ENCODE data around the gene GPR87. TPM values are rescaled to one million over a fixed set of nuclear protein-coding genes. Genes with fewer than 3 reads are reported as not detected.

Gene GPR87
- total RNA-seq, 1 donor from 2014 or later = not detected

DNA sequence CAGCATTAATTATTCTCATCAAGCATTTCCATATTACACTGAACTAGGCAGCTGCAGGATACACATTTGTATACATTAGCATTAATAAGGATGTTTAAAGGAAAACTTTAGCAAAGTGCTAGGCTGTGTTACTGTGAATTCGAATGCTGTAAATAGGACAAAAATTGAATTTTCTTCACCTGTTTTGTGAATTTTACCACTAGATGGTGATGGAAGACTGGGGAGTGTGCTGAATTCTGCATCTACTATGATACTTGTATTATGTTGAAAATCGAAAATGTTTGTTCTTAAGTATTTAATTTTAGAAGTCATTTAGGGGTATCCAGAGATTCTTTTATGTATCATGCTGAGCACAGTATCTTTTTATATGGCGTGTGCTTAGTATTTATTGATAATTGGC, 25.9 kb downstream of the GPR87 start:
- no peak for DNase-seq (ENCODE audit: low spot score)
- intact Hi-C loops (cut with DNase I) = no loop called here

DNA sequence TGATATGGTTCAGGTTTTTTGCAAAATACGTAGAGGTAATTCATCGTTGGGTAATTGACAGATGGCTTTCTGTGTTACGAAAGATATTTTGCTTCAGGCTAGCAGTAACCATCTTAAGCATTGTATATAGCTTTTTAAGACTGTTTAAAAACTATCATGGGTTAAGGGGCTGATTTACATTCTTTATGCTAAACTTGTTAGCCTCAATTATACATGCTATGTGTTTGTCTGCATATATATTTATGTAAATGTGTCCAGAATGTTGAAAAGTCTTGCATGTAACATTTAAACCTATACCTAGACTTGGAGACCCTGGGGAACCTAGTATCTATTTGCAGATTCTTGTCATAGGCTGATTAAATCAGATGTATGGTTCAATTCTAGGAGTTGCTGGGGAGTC, 27.2 kb downstream of the GPR87 start:
- DNase-seq (ENCODE audit: low spot score) = no peak
- intact Hi-C loops (cut with DNase I) = no loop called here

DNA sequence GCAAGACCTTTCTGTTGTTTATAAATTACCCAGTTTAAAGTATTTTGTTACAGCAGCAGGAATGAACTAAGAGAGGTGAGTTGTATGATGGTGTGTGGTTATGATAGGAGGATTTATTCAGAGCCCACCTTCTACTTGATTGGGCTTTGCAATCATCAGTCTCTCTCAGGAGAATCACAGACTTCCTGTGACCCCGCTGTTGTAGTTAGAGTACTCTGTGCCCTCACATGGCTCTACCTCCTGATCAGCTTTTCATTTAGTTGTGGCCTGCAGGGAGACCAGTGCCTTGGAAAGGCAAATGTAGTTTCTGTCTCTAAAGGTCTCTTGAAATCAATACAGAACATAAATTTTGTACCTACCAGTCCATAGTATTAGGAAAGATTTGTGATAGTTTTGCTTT, 30.7 kb downstream of the GPR87 start:
- no peak for DNase-seq (ENCODE audit: low spot score)
- intact Hi-C loops (cut with DNase I) = no loop called here

DNA sequence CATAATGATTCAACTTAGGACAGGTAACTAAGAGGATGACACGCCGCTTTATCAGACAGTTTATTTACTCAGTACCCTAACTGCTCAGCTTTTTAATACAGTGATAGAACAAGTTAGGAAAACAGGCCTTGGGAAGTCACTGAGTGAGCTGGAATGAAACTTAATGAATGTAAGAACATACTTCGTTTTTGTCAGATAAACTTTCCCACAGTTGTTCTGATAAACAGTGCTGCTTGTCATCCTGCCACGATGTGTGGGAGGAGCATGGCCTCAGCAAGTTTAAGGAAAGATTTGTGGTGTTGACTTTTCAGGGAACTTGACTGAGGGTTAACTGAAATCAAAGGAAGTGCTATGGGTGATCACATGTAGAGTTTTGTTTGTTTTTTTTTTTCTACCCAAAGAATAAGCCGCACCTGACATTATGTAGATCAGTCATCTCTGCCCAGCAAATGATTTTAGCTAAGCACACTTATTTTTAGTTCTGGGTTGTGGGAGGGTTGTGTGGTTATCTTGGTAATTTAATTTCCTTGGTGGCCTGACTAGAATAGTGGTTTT, 32.6 kb downstream of the GPR87 start:
- intact Hi-C loops (cut with DNase I) = loop anchor here (1.0 to 2.0 kb wide), 2 partner anchors 57 to 115 kb away; no protein-coding TSS in a partner anchor
- DNase-seq (ENCODE audit: low spot score) = no peak

DNA sequence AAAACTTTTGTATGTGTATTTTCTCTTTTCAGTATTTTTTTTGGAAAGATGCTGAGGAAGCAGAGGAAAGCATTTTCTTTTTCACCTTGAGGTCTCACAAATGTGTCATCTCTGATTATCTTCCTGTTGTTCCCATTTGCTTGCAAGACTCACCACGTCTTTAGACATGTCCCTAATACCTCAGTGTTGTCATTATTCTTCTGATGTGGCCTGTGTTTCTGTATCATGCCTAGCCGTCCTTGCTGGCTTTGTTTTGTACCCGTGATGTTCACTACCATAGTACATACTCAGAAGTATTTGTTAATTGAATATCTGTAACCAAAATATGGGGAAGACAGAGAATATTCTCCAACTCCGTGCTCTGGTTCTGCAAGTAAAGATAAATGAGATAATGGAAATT, 33.2 kb downstream of the GPR87 start:
- no peak for DNase-seq (ENCODE audit: low spot score)
- intact Hi-C loops (cut with DNase I) = loop anchor here (1.0 to 2.0 kb wide), 2 partner anchors 56 to 115 kb away; no protein-coding TSS in a partner anchor

DNA sequence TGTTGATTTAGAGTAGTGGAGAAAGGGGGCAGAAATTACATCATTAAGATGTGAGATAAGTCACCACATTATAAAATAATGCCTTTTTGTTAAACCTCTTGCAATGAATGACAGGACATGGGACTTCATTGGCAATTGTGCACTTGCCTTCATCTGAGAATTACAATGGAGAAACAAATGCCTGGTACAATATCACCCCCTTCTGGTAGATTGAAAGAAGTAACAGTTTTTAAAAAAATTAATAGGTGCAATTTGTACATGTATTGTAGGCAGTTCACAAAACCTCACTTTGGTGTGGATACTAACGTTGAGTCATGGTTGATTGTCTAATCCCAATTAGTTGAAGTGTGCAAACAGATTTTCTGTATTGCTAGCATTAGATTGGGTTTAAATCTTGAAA, 33.7 kb downstream of the GPR87 start:
- intact Hi-C loops (cut with DNase I) = loop anchor here (1.0 to 2.0 kb wide), 2 partner anchors 56 to 114 kb away; no protein-coding TSS in a partner anchor

DNA sequence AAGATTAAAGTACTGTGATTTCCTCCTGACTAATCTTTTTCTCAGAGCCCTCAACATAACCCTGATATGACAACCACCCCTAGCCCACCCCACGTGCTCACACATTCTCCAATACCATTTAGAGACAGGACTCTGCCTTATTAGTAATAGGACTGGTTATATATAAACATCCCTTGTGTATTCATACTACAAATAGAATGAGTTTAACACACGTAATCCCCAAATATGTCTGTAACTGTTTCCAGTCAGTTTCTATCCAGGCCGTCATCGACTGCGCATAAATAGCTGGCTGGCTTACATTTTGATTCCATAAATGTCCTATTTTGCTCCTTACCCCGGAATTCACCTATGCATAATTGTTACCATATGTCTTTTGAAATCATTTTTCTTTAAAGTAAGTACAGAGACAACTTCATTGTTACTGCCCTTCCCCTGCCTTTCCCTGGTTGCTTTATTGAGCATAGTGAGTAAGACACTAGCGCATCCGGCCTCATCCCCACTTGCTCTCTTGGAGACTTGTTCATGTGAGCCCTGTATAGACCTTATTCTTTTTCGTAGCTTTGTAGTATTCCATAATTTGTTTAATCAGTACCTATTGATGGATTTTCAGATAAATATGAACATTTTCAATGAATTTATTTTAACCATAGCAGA, 34.8 kb downstream of the GPR87 start:
- no peak for DNase-seq (ENCODE audit: low spot score)
- intact Hi-C loops (cut with DNase I) = loop anchor here (2.0 kb wide), 1 partner anchor 113 kb away; no protein-coding TSS in a partner anchor

More for the DNA sequence above, 33.7 kb downstream of the GPR87 start:
- DNase-seq (ENCODE audit: low spot score) = no peak

DNA sequence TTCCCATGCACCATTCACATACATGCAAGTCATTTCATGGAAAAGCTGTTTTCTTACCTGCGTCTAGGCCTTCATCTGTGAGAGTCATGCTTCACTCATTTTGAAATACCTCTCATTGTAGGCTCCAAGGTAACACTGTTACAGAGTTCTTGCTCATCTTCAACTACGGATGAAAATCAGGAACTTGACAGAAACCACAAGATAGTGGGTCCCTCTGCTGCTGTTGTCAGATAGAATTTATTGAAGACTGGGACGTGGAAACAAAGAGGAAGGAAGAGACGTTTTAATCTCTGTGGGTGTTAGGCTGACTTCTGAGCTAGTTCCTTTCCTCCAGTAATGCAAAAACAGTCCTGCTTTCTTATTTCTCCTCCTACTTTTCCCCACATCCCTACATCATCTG, 38.4 kb downstream of the GPR87 start, which contains the start of gene P2RY14:
Gene P2RY14, minus strand, starts transcription at position 313 of the 400 bp plus-strand sequence. CDS start 64,226 bp downstream, outside the sequence.
- intact Hi-C loops (cut with DNase I) = no loop called here
- DNase-seq (ENCODE audit: low spot score) = no peak

DNA sequence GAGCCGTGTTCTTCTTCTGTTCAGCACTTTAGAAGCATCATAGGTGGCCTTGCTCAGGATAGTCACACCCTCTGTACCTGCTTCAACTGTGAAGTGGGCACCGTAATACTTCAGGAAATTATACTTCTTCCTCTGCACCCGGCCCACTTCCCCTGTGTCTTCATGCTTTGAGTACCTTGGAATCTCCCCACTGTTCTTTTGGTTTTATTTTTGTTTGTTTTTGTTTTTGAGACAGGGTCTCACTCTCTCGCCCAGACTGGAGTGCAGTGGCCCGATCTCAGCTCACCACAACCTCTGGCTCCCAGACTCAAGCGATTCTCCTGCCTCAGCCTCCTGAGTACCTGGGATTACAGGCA, 40.0 kb downstream of the GPR87 start:
- DNase-seq (ENCODE audit: low spot score) = no peak
- intact Hi-C loops (cut with DNase I) = no loop called here

DNA sequence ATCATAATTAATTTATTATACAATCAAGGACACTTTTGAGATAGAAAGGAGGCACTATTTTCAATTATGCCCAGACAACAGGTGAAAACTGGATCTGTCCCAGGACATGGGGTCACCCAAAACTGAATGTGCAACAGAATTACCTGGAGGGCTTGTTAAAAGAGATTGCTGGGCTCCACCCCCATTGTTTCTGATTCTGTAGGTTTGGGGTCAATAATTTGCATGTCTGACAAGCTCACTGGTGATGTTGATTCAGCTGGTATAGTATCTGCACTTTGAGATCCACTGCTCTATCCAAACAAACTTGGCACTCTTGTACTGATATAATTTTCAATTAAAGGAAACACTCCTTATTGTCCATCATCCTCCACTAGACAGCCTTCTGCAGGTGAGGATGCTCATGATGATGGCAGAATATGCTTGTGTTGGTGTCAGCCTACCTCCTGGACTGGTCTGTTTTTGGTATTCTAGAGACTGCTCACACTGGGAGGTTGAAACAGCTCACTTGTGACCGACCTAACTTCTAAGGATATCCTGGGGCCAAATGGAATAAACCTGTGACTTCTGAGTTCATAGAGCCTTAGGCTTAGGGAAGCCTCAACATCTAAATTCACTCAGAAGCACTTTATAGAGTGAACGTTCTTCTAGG, 40.5 kb downstream of the GPR87 start:
- intact Hi-C loops (cut with DNase I) = no loop called here
- no peak for DNase-seq (ENCODE audit: low spot score)

DNA sequence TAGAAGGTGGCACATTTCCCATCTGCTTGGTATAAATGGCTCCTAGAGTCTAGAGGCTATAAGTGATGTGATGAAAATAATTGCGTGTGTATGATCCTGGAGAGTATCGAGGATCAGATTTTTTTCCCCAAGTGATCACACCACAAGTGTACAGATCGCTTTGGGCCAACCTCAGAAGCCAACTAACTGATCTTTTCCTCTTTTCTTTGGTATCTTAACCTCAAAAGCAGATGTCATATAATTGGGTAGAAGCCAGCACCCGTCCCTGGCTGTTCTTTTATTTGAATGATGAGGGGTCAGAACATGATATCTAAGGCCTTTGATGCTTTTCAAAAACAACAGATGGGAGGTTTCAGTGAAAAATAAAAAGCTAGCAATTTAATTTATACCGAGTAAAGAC, 41.5 kb downstream of the GPR87 start:
- DNase-seq (ENCODE audit: low spot score) = no peak

DNA sequence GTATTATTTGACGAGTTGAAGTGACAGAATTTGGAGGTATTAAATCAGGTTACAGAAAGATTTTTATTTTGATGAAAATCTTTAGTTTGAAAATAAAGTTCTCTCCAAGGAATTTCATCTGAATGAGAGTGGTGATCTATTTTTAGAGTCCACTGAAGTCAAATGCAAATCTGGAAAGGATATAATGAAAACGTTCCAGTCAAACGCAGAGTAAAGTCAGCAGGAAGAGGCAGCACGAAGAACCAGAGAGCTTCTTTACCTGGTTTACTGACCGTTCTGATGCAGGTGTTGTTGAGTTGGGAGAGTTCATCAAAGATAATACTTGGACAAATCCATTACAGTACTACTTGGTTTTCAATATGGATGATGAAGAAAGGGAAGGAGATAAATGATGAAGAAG, 47.0 kb downstream of the GPR87 start:
- DNase-seq (ENCODE audit: low spot score) = no peak
- intact Hi-C loops (cut with DNase I) = no loop called here

More for the DNA sequence above, 41.5 kb downstream of the GPR87 start:
- intact Hi-C loops (cut with DNase I) = no loop called here

DNA sequence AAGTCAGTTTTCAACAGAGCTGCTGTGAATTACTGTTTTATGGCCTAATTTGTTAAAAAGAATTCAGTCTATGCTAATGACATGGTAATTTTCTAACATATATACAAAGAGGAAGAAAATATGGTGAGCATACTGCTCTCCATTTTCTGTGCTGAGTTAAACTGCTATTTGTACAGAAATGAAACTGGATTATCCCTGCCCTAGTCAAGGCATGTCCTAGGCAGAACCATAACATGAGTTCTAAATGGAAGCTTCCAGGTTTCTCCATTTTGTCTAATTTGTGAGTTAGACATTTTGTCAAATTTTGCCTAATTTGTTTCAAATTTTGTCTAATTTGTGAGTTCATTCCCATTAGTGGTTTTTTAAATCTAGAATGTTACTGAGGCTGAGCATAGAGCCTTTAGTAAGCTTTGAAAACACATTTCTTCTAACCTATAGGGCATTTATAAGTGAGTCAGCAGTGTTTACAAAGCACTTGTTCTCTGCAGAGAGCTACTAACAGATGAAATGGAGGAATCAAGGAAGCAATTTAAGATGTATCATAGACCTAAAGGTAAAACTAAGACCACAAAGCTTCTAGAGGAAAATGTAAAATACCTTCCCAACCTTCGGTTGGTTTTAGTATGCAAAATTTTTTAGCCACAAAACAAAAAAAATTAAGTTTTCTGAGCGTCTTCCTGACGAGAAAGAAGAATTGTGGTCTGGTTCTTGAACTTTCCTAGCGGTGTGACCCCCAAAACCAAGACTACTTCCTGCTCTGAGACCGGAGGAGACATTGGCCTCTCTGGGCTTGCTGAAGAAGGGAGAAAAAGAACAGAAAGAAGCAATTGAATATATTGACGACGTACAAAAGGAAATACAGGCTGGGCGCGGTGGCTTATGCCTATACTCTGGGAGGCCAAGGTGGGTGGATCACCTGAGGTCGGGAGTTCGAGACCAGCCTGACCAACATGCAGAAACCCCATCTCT, 48.1 kb downstream of the GPR87 start:
- intact Hi-C loops (cut with DNase I) = no loop called here

DNA sequence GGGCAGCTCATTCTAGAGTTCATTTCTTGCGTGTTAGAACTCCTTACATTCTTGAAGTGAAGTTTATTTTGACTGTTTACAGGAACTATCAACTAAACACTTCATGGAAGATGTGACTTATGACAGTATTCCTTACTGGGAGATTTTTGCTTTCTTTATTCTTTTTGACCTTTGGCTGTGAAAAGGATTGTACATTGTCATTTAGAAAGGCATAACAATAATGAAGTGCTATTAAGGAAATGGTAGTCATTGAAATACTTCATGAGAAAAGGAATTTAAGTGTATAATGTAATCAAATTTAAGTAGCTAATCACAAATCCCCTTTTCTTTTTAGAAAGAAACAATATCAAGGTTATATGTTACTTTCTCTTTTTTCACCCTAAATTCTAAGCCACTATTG, 49.6 kb downstream of the GPR87 start:
- intact Hi-C loops (cut with DNase I) = no loop called here
- DNase-seq (ENCODE audit: low spot score) = no peak

More for the DNA sequence above, 48.1 kb downstream of the GPR87 start:
- no peak for DNase-seq (ENCODE audit: low spot score)

DNA sequence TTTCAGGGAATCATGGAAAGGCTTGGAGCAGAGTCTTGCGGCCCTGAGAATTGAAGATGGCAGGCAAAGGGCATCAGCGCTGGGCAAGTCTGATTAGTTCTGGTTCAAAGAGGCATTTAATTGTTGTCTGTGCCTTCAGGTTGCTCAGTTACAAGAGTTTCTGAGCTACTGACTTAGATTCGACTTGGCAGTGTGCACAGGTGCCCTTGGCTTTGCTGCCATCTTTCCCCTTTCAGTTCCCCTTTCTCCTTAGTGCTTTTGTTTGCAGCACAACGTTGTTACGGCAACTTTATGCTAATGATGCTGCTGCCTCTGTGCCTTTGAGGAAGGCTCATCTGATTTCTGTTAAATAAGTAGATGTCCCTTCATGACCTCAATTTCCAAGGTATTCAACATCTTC, 50.8 kb downstream of the GPR87 start:
- intact Hi-C loops (cut with DNase I) = no loop called here
- DNase-seq (ENCODE audit: low spot score) = no peak

DNA sequence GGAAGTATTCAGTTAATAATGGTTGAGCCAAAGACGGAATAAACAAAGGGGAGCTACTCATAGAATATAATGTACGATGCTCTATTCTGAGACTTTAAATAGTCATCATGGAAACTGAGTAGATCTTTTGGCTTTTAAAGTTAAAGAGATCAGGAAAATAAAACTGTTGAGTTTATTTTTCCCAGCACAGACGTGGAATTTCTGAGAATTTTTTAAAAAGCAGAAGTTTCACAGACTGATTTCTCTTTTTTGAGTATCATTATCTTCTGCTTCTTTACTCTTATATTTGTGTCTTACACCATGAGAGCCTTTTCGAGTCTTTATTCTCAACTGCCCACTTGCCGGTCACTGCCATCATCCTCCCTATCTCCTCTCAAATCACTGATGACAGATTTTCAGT, 51.5 kb downstream of the GPR87 start:
- intact Hi-C loops (cut with DNase I) = no loop called here

DNA sequence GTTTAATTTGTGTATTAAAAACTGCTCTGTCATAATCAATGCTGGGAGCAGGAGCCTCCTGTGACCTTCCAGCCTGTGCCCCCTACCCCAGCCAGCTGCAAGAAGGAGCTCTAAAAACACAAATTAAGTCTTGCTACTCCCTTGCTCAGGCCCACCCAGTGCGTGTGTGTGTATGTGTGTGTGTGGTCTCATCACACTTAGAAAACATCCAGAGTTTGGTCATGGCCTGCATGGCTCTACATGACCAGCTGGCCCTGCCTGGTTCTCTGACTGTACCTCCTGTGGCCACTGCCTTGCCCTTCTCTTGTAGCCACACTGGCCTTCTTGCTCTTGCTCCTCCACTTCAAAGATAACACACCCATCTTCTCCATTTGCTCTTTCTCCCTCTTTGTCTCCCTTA, 52.0 kb downstream of the GPR87 start:
- intact Hi-C loops (cut with DNase I) = no loop called here
- no peak for DNase-seq (ENCODE audit: low spot score)

More for the DNA sequence above, 51.5 kb downstream of the GPR87 start:
- DNase-seq (ENCODE audit: low spot score) = no peak

DNA sequence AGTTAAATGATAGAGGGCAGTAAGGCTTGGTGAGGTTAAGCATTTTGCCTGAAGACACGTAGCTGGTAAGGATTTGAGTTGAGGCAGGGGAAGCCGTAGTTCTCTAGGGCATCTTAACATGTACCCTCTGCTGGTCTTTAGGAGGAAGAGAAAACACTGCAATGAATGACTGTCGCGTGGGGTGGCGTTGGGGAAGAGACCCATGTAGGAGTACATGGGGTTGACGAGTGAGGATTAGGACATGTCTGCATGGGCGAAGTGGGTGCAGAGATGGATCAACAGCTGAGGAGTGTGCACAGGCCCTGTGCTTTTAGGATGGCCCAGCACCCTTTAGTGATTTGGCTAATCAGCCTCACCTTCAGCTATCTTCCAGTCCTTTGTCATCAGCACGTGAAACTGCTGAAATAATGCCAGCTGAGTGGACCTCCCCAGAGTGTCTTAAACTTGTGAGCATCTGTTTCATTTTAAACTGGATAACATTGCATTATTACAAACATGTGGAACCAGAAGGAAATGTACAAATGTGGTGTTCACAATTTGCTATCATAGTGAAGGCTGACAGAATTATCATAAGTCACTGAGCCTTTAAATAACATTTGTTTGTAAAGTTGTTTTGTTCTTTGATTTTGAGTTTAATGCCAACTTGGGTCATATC, 53.6 kb downstream of the GPR87 start:
- intact Hi-C loops (cut with DNase I) = no loop called here

DNA sequence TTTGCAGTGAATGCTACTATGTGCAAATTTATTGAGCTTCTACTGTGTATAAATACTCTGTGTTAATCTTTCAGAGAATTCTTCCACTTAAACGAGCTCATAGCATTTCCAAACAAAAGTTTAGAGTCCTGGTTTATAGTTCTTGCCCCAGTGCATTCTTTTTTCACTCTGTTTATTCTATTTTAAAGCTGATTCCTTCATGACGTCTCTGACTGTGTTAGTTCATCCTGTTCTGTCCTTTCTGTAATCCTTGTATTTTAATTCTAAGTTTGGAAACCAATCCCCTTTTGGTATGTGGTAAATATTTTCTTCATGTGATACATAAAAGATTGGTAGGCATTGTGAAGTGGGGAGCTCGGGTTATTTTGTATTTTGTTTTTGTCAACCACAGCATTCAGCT, 57.0 kb downstream of the GPR87 start:
- no peak for DNase-seq (ENCODE audit: low spot score)

More for the DNA sequence above, 53.6 kb downstream of the GPR87 start:
- no peak for DNase-seq (ENCODE audit: low spot score)

More for the DNA sequence above, 57.0 kb downstream of the GPR87 start:
- intact Hi-C loops (cut with DNase I) = no loop called here

Measured in cardiac septum (tissue), 1 donor.